ENCODE measurements around the gene PLPP4. TPM values are rescaled to one million over a fixed set of nuclear protein-coding genes. Genes with fewer than 3 reads are reported as not detected.

The PLPP4 gene
- total RNA-seq, 1 experiment from 2014 or later: not detected

DNA sequence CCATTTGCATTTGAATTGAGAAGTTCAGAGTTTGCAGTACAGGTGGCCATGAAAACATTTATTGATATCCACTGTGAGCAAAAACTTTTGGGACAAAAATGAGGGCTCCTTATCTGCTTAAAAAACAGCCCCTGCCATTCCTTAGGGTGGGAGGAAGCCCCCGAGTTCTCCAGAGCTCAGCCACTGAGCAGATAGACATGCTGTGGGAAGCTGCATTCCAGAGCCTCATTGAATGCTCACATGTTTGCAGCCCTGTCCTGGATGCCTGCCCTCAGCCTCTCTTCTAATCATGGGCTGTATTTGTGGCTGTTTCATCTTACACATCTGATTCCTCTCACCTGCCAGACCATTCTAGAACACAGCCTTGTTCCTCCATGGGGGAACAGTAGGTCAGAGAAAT is 33.3 kb downstream of the PLPP4 start:
- Mint-ChIP-seq H3K9me3 (ENCODE audit: low read depth, unreplicated experiment) (no peaks in the 10 kb centered on the region), H3K36me3 (ENCODE audit: insufficient read depth, unreplicated experiment) (no peaks in the 10 kb centered on the region), H3K4me3 (ENCODE audit: low read depth, unreplicated experiment) (no peak overlapping the region), H3K27ac (ENCODE audit: unreplicated experiment) (no peak overlapping the region), H3K27me3 (ENCODE audit: unreplicated experiment) (no peaks in the 10 kb centered on the region), H3K4me1 (ENCODE audit: low read depth, unreplicated experiment) (no peaks in the 10 kb centered on the region)
- CTCF ChIA-PET: no interaction called here
- BruUV-seq (replicated peaks): no TSS peak
- no peak for DNase-seq
- intact Hi-C loops (cut with micrococcal nuclease; ENCODE audit: unreplicated experiment): no loop called here
- TF ChIP-seq, protein P1, sequence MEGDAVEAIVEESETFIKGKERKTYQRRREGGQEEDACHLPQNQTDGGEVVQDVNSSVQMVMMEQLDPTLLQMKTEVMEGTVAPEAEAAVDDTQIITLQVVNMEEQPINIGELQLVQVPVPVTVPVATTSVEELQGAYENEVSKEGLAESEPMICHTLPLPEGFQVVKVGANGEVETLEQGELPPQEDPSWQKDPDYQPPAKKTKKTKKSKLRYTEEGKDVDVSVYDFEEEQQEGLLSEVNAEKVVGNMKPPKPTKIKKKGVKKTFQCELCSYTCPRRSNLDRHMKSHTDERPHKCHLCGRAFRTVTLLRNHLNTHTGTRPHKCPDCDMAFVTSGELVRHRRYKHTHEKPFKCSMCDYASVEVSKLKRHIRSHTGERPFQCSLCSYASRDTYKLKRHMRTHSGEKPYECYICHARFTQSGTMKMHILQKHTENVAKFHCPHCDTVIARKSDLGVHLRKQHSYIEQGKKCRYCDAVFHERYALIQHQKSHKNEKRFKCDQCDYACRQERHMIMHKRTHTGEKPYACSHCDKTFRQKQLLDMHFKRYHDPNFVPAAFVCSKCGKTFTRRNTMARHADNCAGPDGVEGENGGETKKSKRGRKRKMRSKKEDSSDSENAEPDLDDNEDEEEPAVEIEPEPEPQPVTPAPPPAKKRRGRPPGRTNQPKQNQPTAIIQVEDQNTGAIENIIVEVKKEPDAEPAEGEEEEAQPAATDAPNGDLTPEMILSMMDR (IDR thresholded peaks at IDR 0.05; ENCODE audit: unreplicated experiment): no peak

DNA sequence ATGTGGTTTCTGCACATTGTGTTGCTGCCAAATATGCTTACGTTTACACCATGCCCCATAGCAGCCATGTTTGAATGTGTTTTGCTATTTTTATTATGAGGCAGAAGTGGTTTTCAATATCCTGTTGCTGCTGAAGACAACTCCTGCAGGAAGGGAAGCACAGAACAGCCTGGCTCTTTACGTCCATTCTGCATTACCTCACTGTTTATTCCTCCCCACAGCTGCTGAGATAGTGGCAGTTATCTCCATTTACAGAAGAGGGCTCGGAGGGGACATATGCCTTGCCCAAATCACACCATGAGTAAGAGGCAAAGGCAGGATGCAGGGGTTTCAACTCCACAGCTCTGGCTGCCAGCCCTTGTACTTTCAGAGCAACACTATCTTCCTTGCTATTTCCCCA is 35.3 kb downstream of the PLPP4 start:
- no peak overlapping the region for H3K27ac Mint-ChIP-seq (ENCODE audit: unreplicated experiment)
- no peaks in the 10 kb centered on the region for H3K36me3 Mint-ChIP-seq (ENCODE audit: insufficient read depth, unreplicated experiment)
- H3K27me3 Mint-ChIP-seq (ENCODE audit: unreplicated experiment): no peaks in the 10 kb centered on the region
- no peak overlapping the region for H3K4me3 Mint-ChIP-seq (ENCODE audit: low read depth, unreplicated experiment)
- no peak for DNase-seq
- TF ChIP-seq, protein P1 (IDR thresholded peaks at IDR 0.05; ENCODE audit: unreplicated experiment): no peak
- H3K4me1 Mint-ChIP-seq (ENCODE audit: low read depth, unreplicated experiment): no peaks in the 10 kb centered on the region
- CTCF ChIA-PET: no interaction called here
- H3K9me3 Mint-ChIP-seq (ENCODE audit: low read depth, unreplicated experiment): no peaks in the 10 kb centered on the region
- intact Hi-C loops (cut with micrococcal nuclease; ENCODE audit: unreplicated experiment): no loop called here
- BruUV-seq (replicated peaks): no TSS peak

DNA sequence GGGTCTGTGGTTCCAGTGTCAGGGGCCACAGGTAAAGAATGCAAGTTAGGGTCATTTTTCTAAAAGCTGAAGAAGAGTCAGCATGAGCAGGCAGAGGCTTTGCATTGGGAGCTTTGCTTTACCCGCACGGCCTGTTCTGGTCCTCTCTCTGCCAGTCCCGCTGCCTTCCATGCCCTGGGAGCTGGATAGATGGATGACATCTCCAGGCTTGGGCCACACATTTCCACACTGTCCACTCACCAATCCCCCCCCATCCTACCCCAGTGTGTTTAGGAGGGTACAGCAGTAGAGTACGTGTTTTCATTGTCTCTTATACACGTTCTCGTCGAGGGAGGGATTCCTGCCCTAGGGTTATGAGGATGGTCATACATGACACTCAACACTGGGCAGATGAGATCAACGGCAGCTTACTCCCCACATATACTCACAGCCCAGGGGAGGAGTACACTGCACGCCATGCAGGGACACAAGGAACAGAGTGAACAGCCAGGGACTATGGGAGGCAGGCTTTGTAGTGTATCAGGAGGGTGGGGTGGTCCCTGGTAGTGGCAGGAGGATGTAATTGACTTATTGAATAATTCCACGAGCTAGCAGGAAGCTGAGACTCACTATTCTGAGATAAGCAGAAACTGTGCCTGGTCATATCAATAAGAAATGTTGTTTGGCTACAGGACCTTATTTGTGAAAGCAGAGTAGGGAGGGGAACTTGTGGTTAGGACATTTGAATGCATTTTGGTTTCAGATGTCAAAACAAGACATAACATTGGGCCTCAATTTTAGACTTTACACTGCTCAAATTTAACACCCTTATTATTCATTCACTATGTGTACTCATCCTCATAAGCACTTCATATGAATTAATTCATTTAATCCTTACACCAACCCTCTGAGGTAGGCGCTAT is 36.6 kb downstream of the PLPP4 start:
- Mint-ChIP-seq H3K27ac (ENCODE audit: unreplicated experiment) (no peak overlapping the region), H3K4me3 (ENCODE audit: low read depth, unreplicated experiment) (no peak overlapping the region), H3K9me3 (ENCODE audit: low read depth, unreplicated experiment) (no peaks in the 10 kb centered on the region), H3K27me3 (ENCODE audit: unreplicated experiment) (no peaks in the 10 kb centered on the region), H3K36me3 (ENCODE audit: insufficient read depth, unreplicated experiment) (no peaks in the 10 kb centered on the region), H3K4me1 (ENCODE audit: low read depth, unreplicated experiment) (no peaks in the 10 kb centered on the region)
- intact Hi-C loops (cut with micrococcal nuclease; ENCODE audit: unreplicated experiment): no loop called here
- no TSS peak for BruUV-seq (replicated peaks)
- no peak for DNase-seq
- CTCF ChIA-PET: no interaction called here
- TF ChIP-seq, protein P1 (IDR thresholded peaks at IDR 0.05; ENCODE audit: unreplicated experiment): no peak

DNA sequence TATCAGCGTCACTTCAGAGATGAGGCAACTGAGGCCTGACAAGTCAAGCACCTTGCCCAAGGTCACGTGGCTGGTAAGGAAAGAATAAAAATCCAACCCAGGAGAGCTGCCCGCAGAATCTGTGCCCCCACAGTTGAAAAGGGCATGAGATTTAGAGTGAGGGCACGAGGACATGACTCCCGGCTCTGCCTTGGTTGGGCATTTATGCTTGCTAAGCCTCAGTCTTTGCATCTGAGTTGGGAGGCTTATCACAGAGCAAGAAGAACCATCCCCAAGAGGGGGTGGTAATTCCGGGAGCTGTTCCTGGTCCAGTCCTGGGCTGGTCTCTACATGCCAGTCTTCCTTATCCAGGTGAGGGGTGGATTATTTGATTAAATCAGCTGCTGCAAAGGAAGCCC is 37.3 kb downstream of the PLPP4 start:
- H3K36me3 Mint-ChIP-seq (ENCODE audit: insufficient read depth, unreplicated experiment): no peaks in the 10 kb centered on the region
- H3K4me1 Mint-ChIP-seq (ENCODE audit: low read depth, unreplicated experiment): no peaks in the 10 kb centered on the region
- intact Hi-C loops (cut with micrococcal nuclease; ENCODE audit: unreplicated experiment): no loop called here
- CTCF ChIA-PET: no interaction called here
- DNase-seq: no peak
- no peaks in the 10 kb centered on the region for H3K9me3 Mint-ChIP-seq (ENCODE audit: low read depth, unreplicated experiment)
- no peak overlapping the region for H3K27ac Mint-ChIP-seq (ENCODE audit: unreplicated experiment)
- no peak overlapping the region for H3K4me3 Mint-ChIP-seq (ENCODE audit: low read depth, unreplicated experiment)
- no peaks in the 10 kb centered on the region for H3K27me3 Mint-ChIP-seq (ENCODE audit: unreplicated experiment)
- TF ChIP-seq, protein P1 (IDR thresholded peaks at IDR 0.05; ENCODE audit: unreplicated experiment): no peak
- no TSS peak for BruUV-seq (replicated peaks)
